SJSA1 (cell line): ENCODE data around the gene C20orf96. TPM values are rescaled to one million over a fixed set of nuclear protein-coding genes. Genes with fewer than 3 reads are reported as not detected.

Source experiments
- DNase-seq, 2 experiments: peaks; one replicate each; pipeline ENCODE4 v3.0.0-alpha.2; 2015 to 2020; ENCODE audit warnings: low spot score in 2 of 2, low read depth in 1 of 2
- H3K27ac ChIP-seq: fragments of 250-450 bp; sonication (Bioruptor Pico); 2 replicates; pipeline ENCODE4 v1.5.1; 2020; ENCODE audit warnings: mild to moderate bottlenecking, moderate library complexity
- H3K27me3 ChIP-seq: fragments of 250-450 bp; sonication (Bioruptor Pico); replicated peaks from 2 replicates; pipeline ENCODE4 v1.5.1; 2020; ENCODE audit warnings: mild to moderate bottlenecking, moderate library complexity
- H3K36me3 ChIP-seq: fragments of 250-450 bp; sonication (Bioruptor Pico); 2 replicates; pipeline ENCODE4 v1.5.1; 2020; ENCODE audit warnings: mild to moderate bottlenecking
- H3K4me1 ChIP-seq: fragments of 250-450 bp; sonication (Bioruptor Pico); replicated peaks from 2 replicates; pipeline ENCODE4 v1.6.1; 2021; ENCODE audit warnings: mild to moderate bottlenecking
- H3K4me3 ChIP-seq: fragments of 250-450 bp; sonication (Bioruptor Pico); 2 replicates; pipeline ENCODE4 v1.5.1; 2020; ENCODE audit warnings: mild to moderate bottlenecking
- H3K9me3 ChIP-seq: fragments of 250-450 bp; sonication (Bioruptor Pico); replicated peaks from 2 replicates; pipeline ENCODE4 v1.5.1; 2020; ENCODE audit warnings: mild to moderate bottlenecking
- total RNA-seq: library from RNA; depleted of rRNA; stranded (reverse); fragments of >200 nt; shearing (Covaris generic); gene quantifications from 2 replicates; pipeline ENCODE4 v1.2.3, GENCODE V29; 2014

The C20orf96 gene
- total RNA-seq, 1 experiment from 2014 or later, result 0.58 TPM

DNA sequence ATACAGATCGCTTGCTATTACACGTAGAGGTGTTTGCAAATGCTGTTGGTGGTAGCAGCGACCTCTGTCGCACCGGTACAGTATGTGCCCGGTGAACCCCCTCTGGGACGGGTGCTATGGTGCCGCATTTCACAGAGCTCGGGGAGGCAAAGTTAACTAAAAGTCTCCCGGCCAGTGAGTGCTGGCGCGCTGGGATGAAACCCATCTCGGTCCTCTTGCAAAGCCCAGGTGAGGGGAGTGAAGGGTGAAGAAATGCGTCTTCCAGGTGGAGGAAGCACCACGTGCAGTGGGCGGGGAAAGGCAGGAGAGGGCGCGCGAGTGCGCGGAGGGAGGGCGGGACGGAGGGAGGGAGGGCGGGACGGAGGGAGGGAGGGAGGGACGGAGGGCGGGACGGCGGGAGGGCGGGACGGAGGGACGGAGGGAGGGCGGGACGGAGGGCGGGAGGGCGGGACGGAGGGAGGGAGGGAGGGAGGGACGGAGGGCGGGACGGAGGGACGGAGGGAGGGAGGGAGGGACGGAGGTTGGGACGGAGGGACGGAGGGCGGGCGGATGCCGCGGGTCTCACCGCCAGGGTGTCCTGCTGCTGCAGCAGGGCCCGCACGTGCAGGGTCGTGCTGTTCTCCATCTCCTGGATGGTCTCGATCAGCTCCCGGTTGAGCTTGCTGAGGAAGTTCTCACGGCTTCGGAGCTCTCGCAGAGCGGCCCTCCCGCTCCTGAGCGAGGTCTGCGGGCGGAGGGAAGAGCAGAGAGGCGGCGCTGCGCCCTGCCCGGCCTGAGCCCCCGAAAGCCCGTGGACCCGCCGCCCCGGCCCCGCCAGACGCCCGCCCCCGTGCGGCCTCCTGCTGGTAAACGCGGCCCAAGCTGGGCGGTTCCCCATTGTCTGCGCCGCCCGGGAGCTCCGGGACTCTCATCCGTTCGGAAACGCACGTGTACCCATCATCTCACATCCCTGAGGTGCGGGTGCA, 11.7 kb downstream of the C20orf96 start:
- H3K27ac ChIP-seq, result no peak overlapping the region
- no peaks in the 10 kb centered on the region for H3K9me3 ChIP-seq
- no peaks in the 10 kb centered on the region for H3K27me3 ChIP-seq
- H3K4me3 ChIP-seq, result no peak overlapping the region
- peaks cover 2% of the 10 kb centered on the region; the same call in 1 of the 2 replicates for H3K36me3 ChIP-seq
- no peaks in the 10 kb centered on the region for H3K4me1 ChIP-seq
- DNase-seq, result no peak

DNA sequence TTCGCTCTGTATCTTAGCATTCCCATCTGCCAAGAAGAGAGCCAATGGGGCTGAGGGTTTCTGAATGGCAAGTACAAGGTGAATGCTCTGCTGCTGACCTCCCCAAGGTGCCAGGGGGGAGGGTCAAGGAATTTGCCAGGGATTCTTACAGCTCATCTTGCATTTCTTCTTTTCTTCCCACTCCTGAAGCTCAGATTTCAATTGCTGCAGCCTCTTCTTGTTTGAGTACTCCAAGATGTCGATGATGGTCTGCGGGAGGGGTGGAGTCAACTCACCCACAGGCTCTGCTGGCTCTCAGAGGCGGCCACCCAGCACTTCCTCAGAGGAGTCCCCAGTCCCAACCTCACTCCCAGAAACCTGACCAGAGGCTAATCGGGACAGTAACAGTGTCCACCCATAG, 12.4 kb downstream of the C20orf96 start:
- H3K27me3 ChIP-seq, result no peaks in the 10 kb centered on the region
- no peaks in the 10 kb centered on the region for H3K9me3 ChIP-seq
- H3K4me1 ChIP-seq, result no peaks in the 10 kb centered on the region
- no peak overlapping the region for H3K27ac ChIP-seq
- DNase-seq, result no peak
- no peak overlapping the region for H3K4me3 ChIP-seq
- H3K36me3 ChIP-seq, result peaks cover 2% of the 10 kb centered on the region; the same call in 1 of the 2 replicates

DNA sequence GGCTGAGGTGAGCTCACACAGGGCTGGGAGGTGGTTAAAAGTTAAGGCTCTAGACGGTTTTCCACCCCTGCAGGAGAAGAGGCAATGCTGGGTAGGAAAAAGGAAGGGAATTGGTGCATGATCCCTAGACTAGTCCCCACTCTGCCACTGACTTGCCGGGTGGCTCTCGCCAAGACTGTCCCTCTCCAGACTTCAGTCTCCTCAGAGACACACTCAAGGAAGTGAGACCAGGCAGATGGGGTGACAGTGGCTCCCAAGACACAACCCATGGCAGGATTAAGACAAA, 13.1 kb downstream of the C20orf96 start:
- no peak for DNase-seq
- Histone ChIP-seq H3K27me3 (no peaks in the 10 kb centered on the region), H3K27ac (no peak overlapping the region), H3K36me3 (peaks cover 2% of the 10 kb centered on the region; the same call in 1 of the 2 replicates), H3K4me3 (no peak overlapping the region), H3K9me3 (no peaks in the 10 kb centered on the region), H3K4me1 (no peaks in the 10 kb centered on the region)

DNA sequence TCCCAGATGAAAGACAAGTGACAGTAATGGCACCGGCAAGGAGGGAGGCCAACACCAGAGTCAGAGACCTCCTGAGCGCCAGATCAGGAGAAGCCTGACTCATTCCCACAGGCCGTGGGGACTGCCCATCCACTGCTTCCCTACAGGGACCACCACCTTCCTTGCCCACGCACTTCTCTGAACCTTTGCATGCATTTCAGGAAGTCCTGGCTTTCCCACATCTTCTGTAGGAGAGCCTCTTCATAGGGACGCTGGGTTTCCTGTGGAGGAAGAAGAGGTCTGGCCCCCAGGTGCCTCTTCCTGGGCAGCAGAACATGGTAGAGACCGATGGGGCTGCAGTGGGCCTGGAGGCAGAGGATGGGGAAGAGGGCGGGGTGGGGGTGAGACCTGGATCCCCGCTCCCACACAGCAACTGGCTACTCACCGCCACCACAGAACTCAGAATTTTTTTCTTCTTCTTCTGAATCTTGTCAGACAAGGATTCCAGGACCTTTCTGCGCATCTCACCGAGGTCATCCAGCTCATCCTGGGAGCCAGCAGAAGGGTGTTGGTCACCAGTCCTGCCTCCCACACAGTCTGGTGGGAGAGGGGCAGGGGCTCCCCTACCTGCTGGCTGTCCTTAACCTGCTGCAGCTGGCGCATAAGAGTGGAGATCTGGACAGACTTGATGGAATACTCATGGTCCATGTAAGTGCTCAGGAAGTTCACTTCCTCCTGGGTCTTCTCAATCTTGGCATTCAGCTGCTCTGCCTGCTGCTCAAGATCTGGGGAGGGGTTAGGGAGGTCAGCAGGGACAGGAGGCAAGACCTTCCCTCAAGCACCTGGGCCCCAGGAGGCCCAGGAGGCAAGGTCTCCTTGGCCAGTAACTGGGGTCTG, 13.7 kb downstream of the C20orf96 start:
- Histone ChIP-seq H3K27me3 (no peaks in the 10 kb centered on the region), H3K4me3 (no peak overlapping the region), H3K27ac (no peak overlapping the region), H3K9me3 (no peaks in the 10 kb centered on the region), H3K4me1 (no peaks in the 10 kb centered on the region), H3K36me3 (peaks cover 2% of the 10 kb centered on the region; the same call in 1 of the 2 replicates)
- no peak for DNase-seq

DNA sequence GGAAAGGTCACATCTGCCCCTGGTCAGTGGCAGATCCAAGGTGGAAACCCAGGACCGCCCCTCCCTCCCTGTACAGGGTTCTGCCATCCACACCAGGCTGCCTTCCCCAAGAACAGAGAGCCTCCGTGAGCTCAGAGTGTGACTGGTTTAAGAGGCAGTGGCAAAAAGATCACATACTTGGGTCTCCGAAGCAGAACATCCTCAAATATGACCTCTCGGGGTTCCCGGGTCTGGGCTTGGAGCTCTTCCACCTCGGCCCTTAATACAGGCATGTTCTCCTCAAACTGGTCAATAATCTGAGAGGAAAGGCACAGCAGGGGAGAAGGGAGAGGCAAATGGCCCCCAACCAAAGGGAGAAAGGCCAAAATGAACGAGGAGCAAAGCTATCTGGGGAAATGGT, 14.8 kb downstream of the C20orf96 start:
- DNase-seq, result peak in 1 of 2 experiments; percentile 23
- Histone ChIP-seq H3K4me3 (no peak overlapping the region), H3K36me3 (peaks cover 2% of the 10 kb centered on the region; the same call in 1 of the 2 replicates)

DNA sequence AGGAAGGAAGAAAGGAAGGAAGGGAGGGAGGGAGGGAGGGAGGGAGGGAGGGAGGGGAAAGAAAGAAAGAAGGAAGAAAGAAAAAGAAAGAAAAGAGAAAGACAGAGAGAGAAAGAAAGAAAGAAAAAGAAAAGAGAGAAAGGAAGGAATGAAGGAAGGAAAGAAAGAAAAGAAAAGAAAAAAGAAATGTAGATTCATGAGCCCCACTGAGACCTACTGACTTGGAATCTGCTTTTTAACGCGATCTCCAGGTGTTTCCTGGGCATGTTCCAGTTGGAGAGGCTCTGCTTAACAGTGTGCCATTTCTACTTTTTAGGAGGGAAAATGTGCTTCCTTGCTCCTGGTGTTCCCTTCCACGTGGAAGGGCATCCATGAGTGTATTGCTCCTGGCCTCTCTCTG, 16.7 kb downstream of the C20orf96 start:
- H3K27ac ChIP-seq, result no peak overlapping the region
- no peaks in the 10 kb centered on the region for H3K9me3 ChIP-seq
- H3K4me1 ChIP-seq, result no peaks in the 10 kb centered on the region
- no peak for DNase-seq
- H3K27me3 ChIP-seq, result no peaks in the 10 kb centered on the region
- no peak overlapping the region for H3K4me3 ChIP-seq
- H3K36me3 ChIP-seq, result peaks cover 2% of the 10 kb centered on the region; the same call in 1 of the 2 replicates

More for the DNA sequence above, 14.8 kb downstream of the C20orf96 start:
- Histone ChIP-seq H3K27me3 (no peaks in the 10 kb centered on the region), H3K9me3 (no peaks in the 10 kb centered on the region), H3K4me1 (no peaks in the 10 kb centered on the region), H3K27ac (no peak overlapping the region)

DNA sequence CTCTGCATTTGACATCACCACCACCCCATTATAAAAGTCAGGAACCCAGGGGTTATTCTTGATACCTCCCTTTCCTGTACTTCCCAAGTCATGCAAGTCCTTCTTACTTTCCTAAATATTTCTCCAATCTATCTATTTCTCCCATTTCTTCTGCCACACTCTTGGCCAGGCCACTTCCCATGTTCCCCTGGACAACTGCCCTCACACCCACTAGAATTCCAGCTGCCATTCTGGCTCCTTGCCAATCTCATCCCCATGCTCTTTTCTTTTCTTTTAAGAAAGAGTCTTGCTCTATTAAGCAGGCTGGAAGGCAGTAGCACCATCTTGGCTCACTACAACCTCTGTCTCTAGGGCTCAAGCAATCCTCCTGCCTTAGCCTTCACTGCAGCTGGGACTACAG, 17.8 kb downstream of the C20orf96 start:
- Histone ChIP-seq H3K4me1 (no peaks in the 10 kb centered on the region), H3K9me3 (no peaks in the 10 kb centered on the region), H3K27ac (no peak overlapping the region), H3K36me3 (peaks cover under 1% of the 10 kb centered on the region; the same call in 1 of the 2 replicates), H3K4me3 (no peak overlapping the region), H3K27me3 (no peaks in the 10 kb centered on the region)
- DNase-seq, result peak in 1 of 2 experiments; percentile 18

DNA sequence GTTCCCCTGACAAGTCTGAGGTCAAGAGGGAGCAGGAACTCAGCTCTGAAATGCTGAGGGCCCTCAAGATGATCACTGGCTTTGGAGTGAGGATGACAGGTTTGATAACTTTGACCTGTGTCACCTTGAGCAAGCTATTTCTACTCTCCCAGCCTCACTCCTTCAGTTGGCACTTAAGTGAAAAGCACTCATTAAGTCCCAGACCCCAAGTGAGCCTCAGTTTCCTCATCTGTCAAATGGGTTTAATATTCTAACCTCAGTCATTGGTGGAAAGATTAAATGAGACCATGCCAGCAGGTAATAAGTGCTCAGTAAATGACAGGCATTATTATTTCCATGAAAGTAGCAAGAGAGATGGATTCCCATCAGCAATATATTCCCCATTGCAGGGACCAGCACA, 19.0 kb downstream of the C20orf96 start:
- H3K27me3 ChIP-seq, result no peaks in the 10 kb centered on the region
- no peaks in the 10 kb centered on the region for H3K9me3 ChIP-seq
- no peak overlapping the region for H3K4me3 ChIP-seq
- peaks cover 4% of the 10 kb centered on the region for H3K4me1 ChIP-seq
- no peaks in the 10 kb centered on the region for H3K36me3 ChIP-seq
- peak in 1 of 2 experiments; percentile 10 for DNase-seq
- no peak overlapping the region for H3K27ac ChIP-seq

DNA sequence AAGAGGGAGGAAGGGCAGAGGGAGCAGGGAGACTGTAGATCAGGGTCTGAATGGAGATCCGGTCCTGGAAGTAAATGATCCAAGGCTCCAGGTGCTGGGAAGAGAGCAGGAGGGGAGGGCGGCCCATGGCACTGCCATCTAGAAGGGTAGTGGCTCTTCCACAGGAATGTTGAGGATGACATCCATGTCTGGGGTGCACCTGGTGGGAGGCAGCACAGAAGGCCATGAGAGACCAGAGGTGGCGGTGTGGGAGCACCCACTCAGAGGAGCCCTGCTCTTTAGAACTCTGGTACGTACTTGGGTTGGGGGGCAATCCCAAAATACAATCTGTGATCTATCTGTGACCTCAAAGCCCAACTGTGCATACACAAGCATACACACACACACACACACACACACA, 19.5 kb downstream of the C20orf96 start:
- Histone ChIP-seq H3K27me3 (no peaks in the 10 kb centered on the region), H3K4me3 (no peak overlapping the region), H3K36me3 (no peaks in the 10 kb centered on the region), H3K9me3 (no peaks in the 10 kb centered on the region), H3K27ac (no peak overlapping the region), H3K4me1 (peaks cover 6% of the 10 kb centered on the region)
- DNase-seq, result peak in 1 of 2 experiments; percentile 33

DNA sequence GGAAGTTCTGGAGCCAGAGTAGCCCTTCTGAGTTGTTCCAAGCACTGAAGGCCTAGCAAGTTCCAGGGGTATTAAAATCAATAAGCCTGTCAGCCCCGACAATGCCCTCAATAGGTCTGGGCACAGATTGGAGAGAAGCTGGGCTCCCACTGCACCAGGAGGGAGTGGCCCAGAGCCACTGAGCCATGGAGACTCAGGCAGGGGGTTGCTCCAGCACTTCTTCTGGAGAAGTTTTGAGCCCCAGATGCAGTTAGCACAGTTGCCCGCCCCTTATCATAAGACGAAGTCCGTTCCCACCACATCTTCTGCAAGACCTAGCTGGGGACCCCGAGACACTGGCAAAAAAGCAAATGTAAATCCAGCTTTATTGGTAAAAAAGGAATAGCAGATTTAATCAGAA, 20.0 kb downstream of the C20orf96 start:
- peak in 1 of 2 experiments; percentile 31 for DNase-seq
- Histone ChIP-seq H3K9me3 (no peaks in the 10 kb centered on the region), H3K27ac (no peak overlapping the region), H3K4me3 (no peak overlapping the region), H3K4me1 (peaks cover 6% of the 10 kb centered on the region), H3K27me3 (no peaks in the 10 kb centered on the region), H3K36me3 (no peaks in the 10 kb centered on the region)

DNA sequence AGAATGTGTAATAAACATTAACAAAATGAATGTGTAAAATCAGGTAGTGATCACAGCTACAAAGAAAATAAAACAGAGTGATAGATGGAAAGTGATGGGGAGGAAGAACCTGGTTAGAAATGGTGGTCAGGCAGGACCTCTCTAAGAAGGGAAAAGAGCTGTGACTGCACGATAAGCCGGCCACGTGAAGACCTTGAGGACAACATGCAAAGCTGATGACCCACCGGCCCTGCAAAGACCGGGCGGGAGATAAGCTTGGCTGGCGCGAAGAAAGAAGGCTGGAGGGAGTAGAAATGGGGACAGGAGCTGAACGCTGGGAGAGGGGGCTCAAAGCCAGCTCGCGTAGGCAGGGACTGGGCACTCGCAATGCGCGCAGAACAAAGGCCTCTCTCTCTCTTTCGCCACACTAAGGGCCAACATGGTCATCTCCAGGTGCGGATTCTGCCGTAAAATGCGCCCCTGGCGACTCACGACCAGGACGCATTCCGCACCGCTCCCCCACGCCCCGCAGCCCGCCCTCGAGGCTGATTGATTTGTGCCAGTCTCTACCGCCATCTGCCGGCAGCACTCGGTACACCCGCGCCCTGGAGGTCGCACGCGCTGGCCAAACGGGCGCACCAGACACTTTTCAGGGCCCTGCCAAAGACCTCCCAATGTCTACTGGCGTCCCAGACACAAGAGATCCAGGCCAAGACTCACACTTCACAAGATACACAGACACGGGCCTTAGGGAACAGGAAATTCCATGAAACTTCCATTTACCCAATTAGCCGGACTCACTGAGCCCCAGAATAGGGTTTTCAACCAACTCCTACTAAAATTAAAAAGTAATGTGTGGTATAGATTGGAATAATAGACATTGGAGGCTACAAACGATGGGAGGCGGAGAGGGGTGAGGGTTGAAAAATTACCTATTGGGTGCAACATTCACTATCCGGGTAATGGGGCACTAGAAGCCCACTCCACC, 23.7 kb downstream of the C20orf96 start:
- Histone ChIP-seq H3K4me3 (peak overlapping the region; percentile 28), H3K27ac (no peak overlapping the region), H3K9me3 (no peaks in the 10 kb centered on the region), H3K4me1 (peaks cover 6% of the 10 kb centered on the region), H3K27me3 (no peaks in the 10 kb centered on the region; the same call in 1 of the 2 replicates), H3K36me3 (no peaks in the 10 kb centered on the region)
- DNase-seq, result peak; percentile 71 to 87

DNA sequence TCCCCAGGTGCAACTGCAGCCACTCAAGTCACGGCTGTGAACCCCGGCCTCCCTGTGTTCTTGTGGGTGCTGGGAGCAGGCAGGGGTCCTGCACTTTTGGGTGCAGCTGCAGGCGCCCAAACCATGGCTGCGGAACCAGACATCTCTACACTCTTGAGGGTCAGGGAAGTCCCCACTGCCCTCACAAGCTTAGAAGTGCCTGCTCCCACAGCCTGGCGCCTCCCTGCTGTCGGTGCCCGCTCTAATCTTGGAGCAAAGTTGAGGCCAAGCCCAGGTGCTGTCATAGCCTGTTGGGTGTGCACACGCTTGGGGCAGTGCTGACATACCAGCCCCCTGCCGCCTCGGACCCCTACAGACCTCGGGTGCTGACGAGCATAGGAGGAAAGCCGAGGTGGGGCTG, 26.8 kb downstream of the C20orf96 start:
- Histone ChIP-seq H3K4me3 (no peak overlapping the region), H3K4me1 (peaks cover 6% of the 10 kb centered on the region), H3K9me3 (no peaks in the 10 kb centered on the region), H3K27me3 (no peaks in the 10 kb centered on the region; the same call in 1 of the 2 replicates), H3K27ac (no peak overlapping the region), H3K36me3 (no peaks in the 10 kb centered on the region)
- no peak for DNase-seq

DNA sequence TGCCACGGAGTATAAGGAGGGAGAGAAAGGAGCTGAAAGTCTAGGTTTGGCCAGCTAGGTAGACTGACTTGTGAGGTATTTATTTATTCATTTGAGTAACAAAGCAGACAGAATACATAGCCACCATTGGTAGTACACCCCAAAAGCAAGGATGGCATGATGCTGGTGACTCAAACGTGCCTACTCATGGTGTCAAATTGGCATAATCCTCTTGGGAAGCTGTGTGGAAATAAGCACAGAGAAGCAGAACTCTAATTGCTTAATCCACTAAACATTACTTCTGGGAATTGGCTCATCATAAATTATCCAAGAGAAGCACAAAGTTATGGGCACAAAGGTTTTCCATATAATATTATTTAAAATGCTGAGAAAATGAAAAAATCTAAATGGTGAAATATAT, 30.6 kb downstream of the C20orf96 start:
- Histone ChIP-seq H3K4me1 (no peaks in the 10 kb centered on the region), H3K27ac (no peak overlapping the region), H3K27me3 (peaks cover 16% of the 10 kb centered on the region), H3K4me3 (no peak overlapping the region), H3K36me3 (no peaks in the 10 kb centered on the region), H3K9me3 (no peaks in the 10 kb centered on the region)
- DNase-seq, result no peak
